GM19452 (cell line): Measurements from ENCODE around the gene PRUNE1.

Source experiments
- ATAC-seq: cut with Tn5 transposase; IDR thresholded peaks from one replicate; pipeline ENCODE4 v1.9.1; 2021; ENCODE audit not compliant: unreplicated experiment

PRUNE1 gene

GRCh38 chr1:151005729-151006319, 2.4 kb upstream of the PRUNE1 start:
- no peak for ATAC-seq

GRCh38 chr1:151006327-151007052, 1.8 kb upstream of the PRUNE1 start, which contains the start of gene MINDY1:
Gene MINDY1 (minus strand): TSS chr1:151006902. CDS start chr1:151002617, 4,285 bp downstream.
- no peak for ATAC-seq

GRCh38 chr1:151007853-151008243, 401 bp upstream of the PRUNE1 start:
- ATAC-seq, result no peak

- ATAC-seq, result no peak
These were observed 948 bp downstream of the PRUNE1 start for GRCh38 chr1:151009206-151009587.

GRCh38 chr1:151009674-151010345, 1.6 kb downstream of the PRUNE1 start:
- ATAC-seq, result no peak

GRCh38 chr1:151010346-151010726, 2.1 kb downstream of the PRUNE1 start:
- no peak for ATAC-seq

- ATAC-seq, result no peak
These were observed 3.1 kb downstream of the PRUNE1 start for GRCh38 chr1:151011154-151011850.

- ATAC-seq, result no peak
These were observed 4.6 kb downstream of the PRUNE1 start for GRCh38 chr1:151012684-151013471.

- no peak for ATAC-seq
These were observed 5.3 kb downstream of the PRUNE1 start for GRCh38 chr1:151013518-151013917.

GRCh38 chr1:151024540-151025146, 16.4 kb downstream of the PRUNE1 start:
- no peak for ATAC-seq

- ATAC-seq, result no peak
These were observed 18.2 kb downstream of the PRUNE1 start for GRCh38 chr1:151026460-151026859.

- ATAC-seq, result no peak
These were observed 23.9 kb downstream of the PRUNE1 start for GRCh38 chr1:151032164-151032563.

GRCh38 chr1:151035167-151035566, 26.9 kb downstream of the PRUNE1 start:
- ATAC-seq, result no peak

GRCh38 chr1:151036356-151036755, 28.1 kb downstream of the PRUNE1 start, which contains the start of gene BNIPL:
Gene BNIPL (plus strand): TSS chr1:151036586. CDS start chr1:151036726, 140 bp downstream.
- no peak for ATAC-seq

GRCh38 chr1:151037032-151037431, 28.8 kb downstream of the PRUNE1 start:
- ATAC-seq, result no peak

- ATAC-seq, result no peak
These were observed 31.3 kb downstream of the PRUNE1 start for GRCh38 chr1:151039521-151039920.

GRCh38 chr1:151043163-151043562, 34.9 kb downstream of the PRUNE1 start:
- ATAC-seq, result no peak

GRCh38 chr1:151047591-151047924, 39.3 kb downstream of the PRUNE1 start, which contains the start of gene C1orf56:
Gene C1orf56 (plus strand): TSS chr1:151047751. CDS start chr1:151047848, 97 bp downstream.
- ATAC-seq, result no peak

- ATAC-seq, result no peak
These were observed 39.8 kb downstream of the PRUNE1 start for GRCh38 chr1:151047925-151048644.

GRCh38 chr1:151048645-151049032, 40.4 kb downstream of the PRUNE1 start:
- no peak for ATAC-seq
